Lower leg skin (tissue), 3 donors: ENCODE results near the gene PARD6G.

Source experiments
- POLR2A ChIP-seq, 2 donors: fragments of 450-650 bp; IDR thresholded peaks; one replicate each; pipeline ENCODE4 v1.6.1; 2016 to 2017; ENCODE audit warnings: antibody characterized with exemption in 2 of 2, mild to moderate bottlenecking in 1 of 2, moderate library complexity in 1 of 2
- TF ChIP-seq, protein P1 (sequence below), 3 donors: fragments of 450-650 bp; IDR thresholded peaks; one replicate each; pipeline ENCODE4 v1.5.1; 2016; ENCODE audit warnings: antibody characterized with exemption in 3 of 3, mild to moderate bottlenecking in 3 of 3, moderate library complexity in 2 of 3

DNA sequence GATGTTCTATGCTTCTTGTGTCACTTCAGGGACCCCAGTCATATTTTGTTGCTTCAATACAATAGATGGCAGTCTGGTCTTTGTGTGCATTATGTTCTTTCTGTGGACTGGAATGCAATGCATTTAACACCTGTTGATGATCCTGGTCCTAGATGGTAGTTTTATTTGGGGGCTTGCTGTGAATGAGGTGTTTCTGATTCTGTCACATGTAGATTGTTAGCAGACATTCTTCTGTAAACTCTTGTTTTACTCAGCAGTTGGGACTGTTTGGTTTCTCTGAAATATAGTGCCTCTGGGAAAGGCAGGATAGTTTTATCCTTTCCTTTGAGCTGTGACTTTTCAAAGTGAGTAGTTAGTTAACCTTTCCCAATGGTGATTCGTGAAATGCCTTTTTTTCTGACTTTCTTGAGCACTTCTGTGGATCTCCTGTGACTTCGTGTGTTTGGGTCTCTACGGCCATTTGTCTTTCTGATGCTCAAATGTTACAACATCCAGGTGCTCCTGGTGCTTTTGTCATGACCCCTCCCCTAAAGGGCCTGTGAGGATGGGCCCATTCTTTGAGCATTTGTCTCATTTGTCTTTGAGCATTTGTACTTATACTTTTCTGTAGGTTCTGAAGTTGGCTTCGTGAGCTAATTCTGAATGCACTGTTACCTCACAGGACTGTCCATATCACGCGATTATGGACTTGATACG lies 117.5 kb downstream of the PARD6G start:
- TF ChIP-seq, protein P1, sequence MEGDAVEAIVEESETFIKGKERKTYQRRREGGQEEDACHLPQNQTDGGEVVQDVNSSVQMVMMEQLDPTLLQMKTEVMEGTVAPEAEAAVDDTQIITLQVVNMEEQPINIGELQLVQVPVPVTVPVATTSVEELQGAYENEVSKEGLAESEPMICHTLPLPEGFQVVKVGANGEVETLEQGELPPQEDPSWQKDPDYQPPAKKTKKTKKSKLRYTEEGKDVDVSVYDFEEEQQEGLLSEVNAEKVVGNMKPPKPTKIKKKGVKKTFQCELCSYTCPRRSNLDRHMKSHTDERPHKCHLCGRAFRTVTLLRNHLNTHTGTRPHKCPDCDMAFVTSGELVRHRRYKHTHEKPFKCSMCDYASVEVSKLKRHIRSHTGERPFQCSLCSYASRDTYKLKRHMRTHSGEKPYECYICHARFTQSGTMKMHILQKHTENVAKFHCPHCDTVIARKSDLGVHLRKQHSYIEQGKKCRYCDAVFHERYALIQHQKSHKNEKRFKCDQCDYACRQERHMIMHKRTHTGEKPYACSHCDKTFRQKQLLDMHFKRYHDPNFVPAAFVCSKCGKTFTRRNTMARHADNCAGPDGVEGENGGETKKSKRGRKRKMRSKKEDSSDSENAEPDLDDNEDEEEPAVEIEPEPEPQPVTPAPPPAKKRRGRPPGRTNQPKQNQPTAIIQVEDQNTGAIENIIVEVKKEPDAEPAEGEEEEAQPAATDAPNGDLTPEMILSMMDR (IDR thresholded peaks at IDR 0.05): no peak
- no peak for TF ChIP-seq POLR2A (IDR thresholded peaks at IDR 0.05)
